OCI-LY1 (cell line): ENCODE results near the gene ANKRD11.
"Not testable (repeated sequence)": the region's sequence is repeated elsewhere in the genome, so short reads cannot be mapped to it uniquely, and the experiment has no call there.

Source experiments
- H2AFZ ChIP-seq: fragments of 200-600 bp; sonication (generic), shearing (Covaris generic); 2 replicates; pipeline ENCODE4 v1.6.0; 2014; ENCODE audit warnings: antibody characterized with exemption, mild to moderate bottlenecking, low read length
- H3F3A ChIP-seq: fragments of 200-600 bp; sonication (generic), shearing (Covaris generic); 2 replicates; pipeline ENCODE4 v1.6.0; 2014; ENCODE audit warnings: mild to moderate bottlenecking, antibody characterized with exemption, low read length, moderate library complexity; ENCODE audit not compliant: insufficient read depth
- H3K27ac ChIP-seq: fragments of 200-600 bp; sonication (generic); 2 replicates; pipeline ENCODE4 v1.5.1; 2014; ENCODE audit warnings: low read length, mixed run types, mild to moderate bottlenecking, low read depth; ENCODE audit not compliant: poor library complexity, severe bottlenecking
- H3K27me3 ChIP-seq: fragments of 200-600 bp; sonication (generic); 2 replicates; pipeline ENCODE4 v1.6.0; 2014; ENCODE audit warnings: antibody characterized with exemption, mild to moderate bottlenecking, low read length, moderate library complexity; ENCODE audit not compliant: insufficient read depth
- H3K36me3 ChIP-seq: fragments of 200-600 bp; sonication (generic); 2 replicates; pipeline ENCODE4 v1.6.1; 2014; ENCODE audit warnings: mild to moderate bottlenecking, antibody characterized with exemption, low read length, moderate library complexity, mixed read lengths; ENCODE audit not compliant: insufficient read depth
- H3K4me1 ChIP-seq: fragments of 200-600 bp; sonication (generic); 2 replicates; pipeline ENCODE4 v1.5.1; 2014; ENCODE audit warnings: mild to moderate bottlenecking, low read length, moderate library complexity; ENCODE audit not compliant: insufficient read depth, severe bottlenecking
- H3K4me2 ChIP-seq: fragments of 200-600 bp; sonication (generic), shearing (Covaris generic); 2 replicates; pipeline ENCODE4 v1.6.1; 2014; ENCODE audit warnings: low read length
- H3K4me3 ChIP-seq: fragments of 200-600 bp; sonication (generic); 2 replicates; pipeline ENCODE4 v1.5.1; 2014; ENCODE audit warnings: low read length, low read depth, mild to moderate bottlenecking, mixed read lengths; ENCODE audit not compliant: poor library complexity, severe bottlenecking
- H3K79me2 ChIP-seq: fragments of 200-600 bp; shearing (Covaris generic); 2 replicates; pipeline ENCODE4 v1.6.1; 2016; ENCODE audit warnings: mixed run types, low read length, mixed read lengths; ENCODE audit not compliant: insufficient read depth
- H3K9ac ChIP-seq: fragments of 200-600 bp; sonication (generic), shearing (Covaris generic); 2 replicates; pipeline ENCODE4 v1.6.1; 2014; ENCODE audit warnings: mild to moderate bottlenecking, low read length, mixed read lengths
- H3K9me2 ChIP-seq: fragments of 200-600 bp; sonication (generic), shearing (Covaris generic); 2 replicates; pipeline ENCODE4 v1.6.1; 2014; ENCODE audit warnings: low read depth, mild to moderate bottlenecking, low read length, mixed read lengths
- H3K9me3 ChIP-seq: fragments of 200-600 bp; shearing (Covaris generic); 2 replicates; pipeline ENCODE4 v1.6.1; 2014; ENCODE audit warnings: low read length, mixed read lengths
- H4K20me1 ChIP-seq: fragments of 200-600 bp; sonication (generic), shearing (Covaris generic); 2 replicates; pipeline ENCODE4 v1.6.0; 2016; ENCODE audit warnings: mild to moderate bottlenecking, low read length; ENCODE audit not compliant: insufficient read depth
- EZH2 ChIP-seq: fragments of 200-600 bp; sonication (generic), shearing (Covaris generic); IDR thresholded peaks from 2 replicates; pipeline ENCODE4 v1.8.0; 2017; ENCODE audit warnings: borderline replicate concordance, mixed run types, mild to moderate bottlenecking, antibody characterized with exemption, low read length, moderate library complexity, mixed read lengths
- TF ChIP-seq, protein P1 (sequence below): fragments of 200-600 bp; sonication (generic), shearing (Covaris generic); IDR thresholded peaks from 2 replicates; pipeline ENCODE4 v1.5.1; 2017; ENCODE audit warnings: mild to moderate bottlenecking, antibody characterized with exemption, low read length, moderate library complexity, mixed read lengths

ANKRD11 gene

DNA sequence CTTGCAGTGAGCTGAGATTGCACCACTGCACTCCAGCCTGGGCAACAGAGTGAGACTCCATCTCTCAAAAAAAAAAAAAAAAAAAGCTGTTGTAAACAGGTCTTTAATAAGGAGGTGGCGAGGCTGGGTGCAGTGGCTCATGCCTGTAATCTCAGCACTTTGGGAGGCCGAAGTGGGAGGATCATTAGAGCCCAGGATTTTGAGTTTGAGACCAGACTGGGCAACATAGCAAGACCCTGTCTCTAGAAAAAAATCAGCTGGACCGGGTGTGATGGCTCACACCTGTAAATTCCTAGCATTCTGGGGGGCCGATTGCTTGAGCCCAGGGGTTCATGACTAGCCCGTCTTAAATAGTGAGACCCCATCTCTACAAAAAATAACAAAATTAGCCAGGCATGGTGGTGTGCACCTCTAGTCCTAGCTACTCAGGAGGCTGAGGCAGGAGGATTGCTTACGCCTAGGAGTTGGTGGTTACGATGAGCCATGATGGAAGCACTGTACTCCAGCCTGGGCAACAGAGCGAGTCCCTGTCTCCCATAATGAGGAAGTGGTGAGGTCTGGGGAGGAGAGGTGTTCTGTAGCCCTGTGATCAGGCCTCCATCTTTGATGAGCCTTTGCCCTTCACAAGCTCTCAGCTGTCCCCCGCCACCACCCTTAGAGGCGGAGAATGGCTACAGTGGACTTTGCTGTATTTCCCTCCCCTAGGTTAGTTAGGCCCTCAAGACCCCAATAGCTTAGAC lies 236.6 kb downstream of the ANKRD11 start:
- Histone ChIP-seq H3K79me2 (no peaks in the 10 kb centered on the region), H3K9me3 (no peaks in the 10 kb centered on the region), H3K27me3 (no peaks in the 10 kb centered on the region), H3K9me2 (no peaks in the 10 kb centered on the region), H2AFZ (no peak overlapping the region), H3K36me3 (no peaks in the 10 kb centered on the region), H3K4me1 (no peaks in the 10 kb centered on the region), H3F3A (no peaks in the 10 kb centered on the region), H3K9ac (no peak overlapping the region), H3K4me3 (no peak overlapping the region), H4K20me1 (no peaks in the 10 kb centered on the region), H3K4me2 (no peak overlapping the region), H3K27ac (no peak overlapping the region)
- TF ChIP-seq EZH2, result no peak
- TF ChIP-seq, protein P1, sequence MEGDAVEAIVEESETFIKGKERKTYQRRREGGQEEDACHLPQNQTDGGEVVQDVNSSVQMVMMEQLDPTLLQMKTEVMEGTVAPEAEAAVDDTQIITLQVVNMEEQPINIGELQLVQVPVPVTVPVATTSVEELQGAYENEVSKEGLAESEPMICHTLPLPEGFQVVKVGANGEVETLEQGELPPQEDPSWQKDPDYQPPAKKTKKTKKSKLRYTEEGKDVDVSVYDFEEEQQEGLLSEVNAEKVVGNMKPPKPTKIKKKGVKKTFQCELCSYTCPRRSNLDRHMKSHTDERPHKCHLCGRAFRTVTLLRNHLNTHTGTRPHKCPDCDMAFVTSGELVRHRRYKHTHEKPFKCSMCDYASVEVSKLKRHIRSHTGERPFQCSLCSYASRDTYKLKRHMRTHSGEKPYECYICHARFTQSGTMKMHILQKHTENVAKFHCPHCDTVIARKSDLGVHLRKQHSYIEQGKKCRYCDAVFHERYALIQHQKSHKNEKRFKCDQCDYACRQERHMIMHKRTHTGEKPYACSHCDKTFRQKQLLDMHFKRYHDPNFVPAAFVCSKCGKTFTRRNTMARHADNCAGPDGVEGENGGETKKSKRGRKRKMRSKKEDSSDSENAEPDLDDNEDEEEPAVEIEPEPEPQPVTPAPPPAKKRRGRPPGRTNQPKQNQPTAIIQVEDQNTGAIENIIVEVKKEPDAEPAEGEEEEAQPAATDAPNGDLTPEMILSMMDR, result no peak

DNA sequence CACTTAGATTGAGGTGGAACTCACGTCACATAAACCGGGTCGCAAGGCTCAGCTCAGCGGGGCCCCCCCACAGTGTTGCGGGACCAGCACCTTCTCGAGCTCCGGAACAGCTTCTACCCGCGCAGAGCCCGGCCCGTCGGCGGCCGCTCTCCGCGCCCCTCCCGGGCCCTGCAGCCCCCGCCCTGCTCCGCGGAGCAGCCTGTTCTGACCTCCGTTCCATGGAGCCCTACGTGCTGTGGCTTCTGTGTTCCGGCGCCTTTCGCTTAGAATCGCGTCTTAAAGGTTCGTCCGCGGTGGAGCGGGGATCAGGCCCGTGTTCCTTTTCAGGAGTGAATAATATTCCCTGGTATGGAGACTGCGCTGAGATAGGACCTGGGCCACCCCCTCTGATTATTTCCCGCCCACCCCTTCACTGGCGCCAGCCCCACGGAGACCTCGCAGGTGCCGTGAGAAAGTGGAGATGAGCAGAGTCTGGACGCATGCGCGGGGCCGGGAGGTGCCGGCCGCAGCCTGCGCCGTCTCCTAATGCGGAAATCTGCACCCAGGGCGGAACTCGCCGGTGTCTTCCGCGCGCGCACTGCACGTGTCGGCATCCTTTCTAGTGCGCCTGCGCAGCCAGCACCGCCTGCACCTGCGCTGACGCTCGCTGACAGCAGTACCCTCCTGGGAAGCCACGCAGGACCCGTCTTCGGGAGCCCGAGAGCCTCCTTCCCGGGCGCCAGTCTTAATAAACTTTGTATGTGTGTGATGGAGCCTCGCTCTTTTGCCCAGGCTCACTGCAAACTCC lies 242.0 kb downstream of the ANKRD11 start:
- H3K79me2 ChIP-seq, result no peaks in the 10 kb centered on the region
- peaks cover 5% of the 10 kb centered on the region for H3K4me1 ChIP-seq
- H3K9ac ChIP-seq, result no peak overlapping the region
- H3K9me2 ChIP-seq, result no peaks in the 10 kb centered on the region
- H3K9me3 ChIP-seq, result no peaks in the 10 kb centered on the region
- no peaks in the 10 kb centered on the region for H4K20me1 ChIP-seq
- H3F3A ChIP-seq, result no peaks in the 10 kb centered on the region
- H3K27ac ChIP-seq, result no peak overlapping the region
- no peaks in the 10 kb centered on the region for H3K27me3 ChIP-seq
- no peak overlapping the region for H3K4me2 ChIP-seq
- no peak overlapping the region for H2AFZ ChIP-seq
- H3K4me3 ChIP-seq, result no peak overlapping the region
- H3K36me3 ChIP-seq, result no peaks in the 10 kb centered on the region
- TF ChIP-seq, protein P1, result no peak
- no peak for TF ChIP-seq EZH2

DNA sequence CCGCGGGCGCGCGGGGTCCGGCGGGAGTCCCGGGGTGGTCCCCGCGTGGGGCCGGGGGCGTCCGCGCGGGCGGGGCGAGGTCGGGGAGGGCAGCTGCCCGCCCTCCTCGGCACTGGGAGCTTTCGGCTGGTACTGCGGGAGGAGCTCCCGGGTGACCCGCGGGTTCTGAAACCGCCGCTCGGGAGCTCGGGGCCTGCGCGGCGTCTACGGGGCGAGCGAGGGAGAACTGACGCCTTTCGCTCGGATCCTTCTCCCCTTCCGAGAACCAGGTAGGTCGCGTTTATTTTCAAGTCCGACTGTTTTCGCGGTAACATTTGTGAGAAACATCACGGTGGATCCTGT lies 242.7 kb downstream of the ANKRD11 start:
- not testable (repeated sequence) for H3K9me3 ChIP-seq, H3K27ac ChIP-seq, H3K36me3 ChIP-seq, H3K9ac ChIP-seq, H4K20me1 ChIP-seq, H2AFZ ChIP-seq, H3K9me2 ChIP-seq, H3F3A ChIP-seq, H3K4me3 ChIP-seq, H3K79me2 ChIP-seq, H3K4me1 ChIP-seq, H3K27me3 ChIP-seq, H3K4me2 ChIP-seq
